GM19328 (cell line): ENCODE data around the gene SEMA4D.

Experiments
- ATAC-seq: cut with Tn5 transposase; IDR thresholded peaks from one replicate; pipeline ENCODE4 v1.9.1; 2021; ENCODE audit warnings: mild to moderate bottlenecking, moderate library complexity; ENCODE audit not compliant: unreplicated experiment

SEMA4D gene

DNA sequence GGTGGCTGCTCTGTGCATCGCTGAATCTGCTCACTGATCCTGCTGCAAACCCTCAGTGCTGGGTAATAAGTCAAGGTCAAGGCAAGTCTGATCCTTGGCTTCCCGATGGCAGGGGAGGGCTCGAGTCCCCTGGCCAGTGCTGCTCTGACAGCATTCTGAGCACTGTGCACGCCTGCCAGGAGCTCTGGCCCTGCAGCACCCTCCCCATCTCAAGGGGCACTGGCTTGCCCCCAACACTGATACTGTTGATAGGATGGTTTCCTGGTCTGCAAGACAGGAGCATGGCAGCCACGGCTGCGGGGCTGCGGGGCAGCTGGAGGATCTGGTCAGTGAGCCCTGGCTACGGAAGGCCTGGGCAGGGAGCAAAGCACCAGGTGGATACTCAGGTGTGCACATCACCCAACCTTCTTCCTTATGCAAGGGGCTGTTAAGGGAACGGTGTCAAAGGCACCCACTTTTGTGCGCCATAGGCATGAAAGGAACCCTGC, 107.8 kb downstream of the SEMA4D start:
- ATAC-seq, result no peak

DNA sequence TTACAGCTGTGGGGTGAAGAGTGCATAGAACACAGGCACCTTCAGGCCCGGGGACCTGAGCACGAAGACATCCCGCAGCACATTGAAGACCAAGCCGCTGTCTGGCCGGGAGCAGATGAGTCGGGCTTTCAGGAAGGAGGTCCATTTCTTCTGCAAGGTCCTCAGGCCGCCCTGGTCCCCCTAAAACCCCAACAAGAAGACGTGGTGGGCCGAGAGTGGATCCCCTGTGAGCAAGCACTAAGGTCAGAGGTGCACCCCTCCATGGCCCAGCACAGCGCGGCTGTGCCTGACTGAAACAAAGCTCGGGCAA, 109.1 kb downstream of the SEMA4D start:
- no peak for ATAC-seq

DNA sequence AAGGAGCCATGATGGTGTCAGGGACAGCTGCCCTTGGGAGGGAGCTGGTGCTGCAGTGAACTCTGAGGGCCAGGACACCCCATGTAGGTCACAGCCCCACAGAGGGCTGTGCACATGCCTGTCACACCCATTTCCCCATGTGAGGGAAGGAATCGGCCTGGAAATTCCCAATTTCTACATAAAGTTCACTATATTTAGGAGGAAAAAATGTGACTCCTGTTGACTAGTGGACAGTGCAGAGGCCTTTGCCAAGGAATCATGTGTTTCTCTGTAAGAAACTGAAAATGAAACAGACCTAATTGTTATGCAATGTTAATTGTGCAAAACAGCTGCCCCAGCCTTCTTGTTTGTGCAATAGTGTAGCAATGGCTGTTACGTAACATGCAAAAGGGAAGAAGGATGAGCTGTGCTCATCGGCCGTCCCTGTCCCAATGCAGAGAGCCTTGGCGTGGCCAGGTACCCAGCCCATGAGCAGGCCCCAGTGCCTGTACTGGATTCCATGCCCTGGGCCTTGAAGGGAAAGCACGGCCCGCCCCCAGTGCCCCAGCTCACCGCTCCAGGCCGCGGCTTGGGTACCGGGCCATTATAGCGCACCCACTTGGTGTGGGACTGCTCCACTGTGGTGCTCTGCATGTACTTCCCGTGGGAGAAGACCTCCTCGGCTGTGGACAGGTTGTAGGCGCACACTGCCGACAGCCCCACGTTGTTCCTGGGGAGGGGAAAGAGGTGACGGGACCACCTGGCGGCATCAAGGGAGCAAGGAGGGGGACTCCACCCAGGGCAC, 109.6 kb downstream of the SEMA4D start:
- ATAC-seq, result no peak

DNA sequence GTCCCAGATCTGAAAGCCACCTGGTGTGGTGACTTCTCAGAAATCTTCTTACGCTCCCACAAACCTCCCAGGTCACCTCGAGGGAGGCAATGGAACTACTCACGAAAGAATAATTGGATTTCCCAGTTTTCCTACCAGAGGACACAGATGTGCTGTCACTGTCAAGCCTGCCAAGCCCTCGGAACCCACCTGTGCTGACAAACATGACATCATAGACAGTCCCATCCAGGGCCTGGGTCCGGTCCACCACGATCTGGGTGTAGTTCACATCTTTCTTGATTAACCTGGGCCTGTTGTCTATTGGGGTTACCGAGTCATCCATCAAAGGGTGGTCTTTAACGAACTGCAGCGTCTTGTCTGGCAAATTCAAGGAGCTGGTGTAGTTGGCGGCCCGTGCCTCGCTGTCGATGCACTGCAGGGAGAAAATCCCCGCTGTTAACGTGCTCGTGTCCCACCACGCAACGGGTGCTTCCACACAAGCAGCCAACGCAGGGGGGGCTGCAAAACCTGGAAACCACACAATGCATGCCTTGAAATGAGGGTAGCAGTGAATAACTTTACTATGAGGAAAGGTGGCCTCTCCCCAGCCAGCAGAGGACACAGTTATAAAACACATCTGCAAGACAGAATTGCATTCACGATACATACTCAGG, 110.6 kb downstream of the SEMA4D start:
- ATAC-seq, result no peak

DNA sequence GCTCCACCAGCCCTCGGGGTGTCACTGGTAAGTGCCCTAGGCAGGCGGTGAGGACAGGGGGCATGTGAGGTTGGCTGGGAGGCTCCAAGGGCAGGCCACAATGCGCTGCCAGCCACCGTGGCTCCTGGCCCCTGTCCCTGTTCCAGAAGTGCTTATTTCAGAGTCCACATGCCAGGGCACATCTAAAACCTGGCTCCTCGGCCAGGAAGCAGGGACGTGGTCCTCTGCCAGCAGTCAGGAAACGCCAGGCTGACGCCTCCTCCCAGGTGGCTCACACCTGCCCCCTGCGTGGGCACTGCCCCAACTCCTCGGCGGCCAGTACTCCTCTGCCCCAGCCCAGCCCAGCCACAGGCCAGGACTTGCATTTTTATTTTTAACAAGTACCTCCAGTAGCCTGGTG, 111.1 kb downstream of the SEMA4D start:
- ATAC-seq, result no peak

DNA sequence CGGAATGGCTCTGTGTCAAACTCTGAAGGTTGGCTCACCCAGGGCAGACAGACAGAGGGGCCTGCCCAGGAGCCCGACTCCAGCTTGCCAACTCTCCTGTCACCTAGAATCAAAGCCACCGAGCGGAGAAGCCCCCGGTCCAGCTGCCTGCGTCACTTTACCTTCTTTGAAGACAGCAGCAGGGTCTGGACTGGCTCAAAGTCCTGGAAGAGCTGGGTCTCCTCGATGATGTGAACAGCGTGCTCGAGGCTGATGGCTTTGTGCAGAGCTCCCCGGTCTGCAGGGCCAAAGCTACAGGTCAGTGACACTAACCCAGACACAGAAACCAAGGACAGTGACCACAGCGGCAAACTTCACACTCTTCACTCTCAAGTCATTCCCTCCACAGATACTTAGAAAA, 111.7 kb downstream of the SEMA4D start:
- ATAC-seq, result no peak

DNA sequence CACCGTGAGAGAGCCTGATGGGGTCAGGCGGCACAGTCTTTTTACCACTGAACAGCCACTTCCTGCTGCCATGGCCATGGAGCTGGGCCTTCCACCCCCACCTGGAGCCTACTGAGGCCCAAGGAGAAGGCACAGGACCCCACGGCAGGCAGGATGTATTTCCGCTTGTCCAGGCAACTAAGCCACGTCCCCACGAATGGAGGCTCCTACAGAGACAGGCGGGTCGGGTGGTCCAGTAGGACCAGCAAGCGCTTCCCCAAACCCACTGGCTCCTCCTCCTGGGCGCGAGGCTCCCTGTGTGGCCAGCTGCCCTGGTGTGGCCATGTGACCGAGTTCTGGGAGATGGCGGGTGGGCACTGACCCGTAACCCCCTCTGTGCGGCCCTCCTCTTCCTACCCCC, 113.1 kb downstream of the SEMA4D start:
- ATAC-seq, result no peak

DNA sequence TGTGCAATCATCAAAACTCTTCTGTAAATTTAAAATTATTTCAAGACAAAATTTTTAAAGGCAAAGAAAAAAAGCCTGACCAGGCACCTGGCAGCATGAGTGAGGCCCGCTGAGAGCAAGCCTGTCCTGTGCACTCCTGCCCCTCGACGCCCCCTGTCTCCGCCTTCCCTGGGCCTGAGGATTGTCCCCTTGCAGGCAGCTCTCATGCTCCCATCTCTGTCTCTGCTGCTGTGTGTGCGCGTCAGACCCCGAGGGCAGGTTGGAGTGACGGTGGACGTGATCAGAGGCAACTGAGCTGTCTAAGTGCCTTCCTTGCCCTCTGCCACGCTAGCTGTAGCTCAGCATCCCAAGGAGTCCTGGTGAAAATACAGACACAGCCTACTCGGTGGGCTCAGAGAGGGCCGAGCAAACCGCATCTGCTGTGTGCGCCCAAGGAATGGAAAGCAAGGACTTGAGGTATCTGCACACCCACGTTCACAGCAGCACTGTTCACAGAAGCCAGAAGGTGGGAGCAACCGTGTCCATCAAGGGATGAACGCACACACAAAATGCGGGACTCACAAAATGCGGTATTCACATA, 114.1 kb downstream of the SEMA4D start:
- no peak for ATAC-seq

DNA sequence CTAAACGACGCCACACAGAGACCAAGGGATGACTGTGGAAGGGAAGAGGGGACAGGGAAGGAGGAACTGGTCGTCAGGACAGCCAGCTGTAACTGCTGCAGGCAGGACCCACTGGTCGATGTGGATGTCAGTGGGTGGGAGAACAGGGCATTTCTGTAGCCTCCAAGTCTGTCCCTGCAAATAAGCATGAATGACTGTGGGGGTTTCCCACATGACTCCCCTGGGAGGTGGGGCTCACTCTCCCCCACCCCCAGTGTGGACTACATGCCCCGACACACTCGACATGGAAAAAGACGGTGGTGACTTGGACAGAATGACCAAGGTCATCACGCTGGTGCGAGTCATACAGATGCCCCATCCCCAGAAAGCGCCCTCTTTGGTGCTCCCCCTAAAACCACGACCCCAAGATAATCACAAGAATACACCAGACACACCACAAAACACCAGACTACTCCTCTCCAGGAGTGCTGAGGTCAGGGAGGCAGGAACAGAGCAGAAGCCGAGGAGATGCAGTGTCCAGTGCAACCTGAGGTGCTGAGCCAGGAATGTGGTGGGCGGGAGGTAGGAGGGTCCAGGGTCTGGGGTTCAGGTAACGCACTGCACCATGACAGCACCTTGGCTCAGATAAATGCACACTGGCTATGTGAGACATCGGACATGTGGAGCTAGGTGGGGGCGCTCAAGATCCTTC, 114.7 kb downstream of the SEMA4D start:
- ATAC-seq, result no peak

DNA sequence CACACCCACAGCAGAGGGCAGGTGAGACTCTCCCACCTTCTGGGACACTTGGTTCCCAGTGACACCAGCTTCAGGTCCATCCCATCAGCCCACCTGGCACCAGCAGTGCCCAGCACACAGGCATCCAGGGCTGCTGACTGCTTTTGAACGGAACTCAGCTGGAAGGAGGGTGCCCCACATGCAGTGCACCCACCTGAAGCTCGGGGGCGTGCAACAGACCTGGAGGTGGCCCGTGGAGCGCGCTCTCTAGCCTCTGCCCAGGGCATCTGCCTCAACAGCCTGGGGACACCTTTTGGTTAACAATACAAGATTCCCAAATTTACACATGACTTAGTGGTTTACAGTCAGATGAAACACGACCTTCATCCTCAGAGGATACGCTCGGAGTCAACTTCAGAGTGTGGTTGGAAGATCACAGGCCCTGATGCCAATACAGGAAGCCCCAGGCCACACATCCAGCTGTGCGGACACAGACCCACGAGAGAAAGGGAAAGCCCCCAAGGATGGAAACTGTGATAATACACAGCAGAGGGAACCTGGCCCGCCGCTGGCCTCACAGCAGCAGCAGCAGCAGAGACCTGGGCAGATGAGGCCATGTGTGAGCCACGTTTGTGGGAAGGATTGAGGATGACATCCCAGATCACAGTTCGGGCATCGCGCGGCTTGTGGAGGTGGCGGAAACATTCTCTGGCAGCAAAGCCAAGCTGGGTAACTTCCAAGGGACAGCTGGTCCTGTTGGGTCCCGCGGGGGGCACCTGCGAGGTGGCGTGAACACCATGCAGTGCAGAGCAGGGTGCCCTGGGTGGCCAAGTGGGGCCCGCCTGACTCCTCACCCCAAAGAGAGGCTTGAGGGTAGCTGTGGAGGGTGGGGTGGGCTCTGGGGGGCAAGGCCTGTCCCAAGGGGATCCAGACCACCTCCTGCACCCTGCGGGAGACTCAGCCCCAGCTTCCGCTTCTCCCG, 115.6 kb downstream of the SEMA4D start:
- ATAC-seq, result no peak

DNA sequence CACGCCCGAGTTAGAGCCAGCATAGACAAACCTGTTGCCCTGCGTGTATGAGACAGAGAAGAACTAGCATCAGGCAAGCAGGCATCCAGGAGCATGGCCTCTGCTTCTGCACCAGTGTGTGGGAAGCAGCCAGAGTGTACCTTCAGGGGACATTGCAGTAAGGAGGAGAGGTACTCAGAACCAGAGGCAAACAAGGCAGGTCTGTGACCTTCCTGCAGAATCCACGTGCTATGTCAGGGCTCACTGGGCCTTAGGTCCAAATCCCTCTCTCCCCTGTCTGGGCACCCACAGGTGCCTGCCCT, 116.7 kb downstream of the SEMA4D start:
- ATAC-seq, result no peak

DNA sequence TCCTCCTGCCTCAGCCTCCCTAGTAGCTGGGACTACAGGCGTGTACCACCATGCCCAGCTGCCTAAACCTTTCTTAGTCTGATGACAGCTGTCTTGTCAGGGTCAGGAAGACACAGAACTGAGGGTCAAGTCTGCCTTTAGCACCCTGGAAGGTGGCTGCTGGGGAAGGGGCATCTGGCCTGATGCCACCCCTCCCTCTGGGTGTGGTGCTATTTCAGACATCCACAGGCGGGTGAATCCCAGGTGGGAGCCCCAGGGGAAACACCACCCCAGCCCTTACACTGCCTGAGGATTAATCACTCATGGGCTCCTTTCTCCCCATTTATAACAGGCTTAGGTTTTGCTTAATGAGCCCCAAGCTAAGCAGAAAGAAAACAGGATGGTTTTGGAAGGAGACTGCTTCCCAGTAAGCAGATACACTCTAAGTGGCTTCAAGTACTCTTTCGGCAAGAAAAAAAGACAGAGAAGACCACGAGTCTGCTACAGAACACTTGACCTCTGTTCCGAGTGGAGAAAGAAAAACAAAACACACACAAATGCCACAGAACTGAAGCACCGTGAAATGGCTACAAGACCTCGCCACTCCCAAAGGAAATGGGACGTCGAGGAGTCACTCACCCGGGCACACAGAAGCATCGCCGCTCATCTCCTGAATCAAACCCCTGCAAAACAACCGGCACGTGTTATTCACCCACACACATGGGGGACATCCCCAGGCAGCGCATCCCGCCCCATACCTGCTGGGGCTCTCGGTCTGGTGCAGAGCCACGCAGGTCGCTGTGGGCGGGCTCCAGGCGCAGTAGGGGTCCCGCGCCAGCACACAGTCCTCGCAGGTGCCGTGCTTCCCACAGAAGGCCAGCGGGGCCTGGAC, 117.2 kb downstream of the SEMA4D start:
- no peak for ATAC-seq

DNA sequence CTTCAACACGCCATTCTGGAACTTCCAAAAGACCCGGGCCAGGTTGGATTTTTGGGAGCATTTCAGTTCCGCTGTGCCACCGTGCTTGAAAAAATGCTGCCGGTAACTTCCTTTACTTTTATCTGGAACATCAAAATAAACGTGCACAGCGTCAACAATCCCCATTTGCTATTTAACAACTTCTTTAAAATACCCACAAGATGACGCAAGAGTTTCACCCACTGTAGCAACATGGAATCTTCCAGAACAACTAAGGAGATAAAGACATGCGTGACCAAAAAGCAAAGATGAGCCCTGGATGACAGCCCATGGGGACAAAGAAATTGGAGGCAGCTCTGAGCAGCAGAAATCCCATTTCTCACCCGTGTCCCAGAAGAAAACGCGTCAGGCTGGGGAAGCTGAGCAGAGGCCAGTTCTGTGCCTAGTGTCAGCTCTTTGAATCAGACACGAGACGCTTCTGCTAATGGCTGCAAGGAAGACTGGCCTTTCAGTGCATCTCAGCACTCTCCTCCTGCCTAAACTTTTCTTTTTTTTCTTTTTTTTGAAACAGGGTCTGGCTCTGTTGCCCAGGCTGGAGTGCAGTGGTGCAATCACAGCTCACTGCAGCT, 118.3 kb downstream of the SEMA4D start:
- no peak for ATAC-seq

DNA sequence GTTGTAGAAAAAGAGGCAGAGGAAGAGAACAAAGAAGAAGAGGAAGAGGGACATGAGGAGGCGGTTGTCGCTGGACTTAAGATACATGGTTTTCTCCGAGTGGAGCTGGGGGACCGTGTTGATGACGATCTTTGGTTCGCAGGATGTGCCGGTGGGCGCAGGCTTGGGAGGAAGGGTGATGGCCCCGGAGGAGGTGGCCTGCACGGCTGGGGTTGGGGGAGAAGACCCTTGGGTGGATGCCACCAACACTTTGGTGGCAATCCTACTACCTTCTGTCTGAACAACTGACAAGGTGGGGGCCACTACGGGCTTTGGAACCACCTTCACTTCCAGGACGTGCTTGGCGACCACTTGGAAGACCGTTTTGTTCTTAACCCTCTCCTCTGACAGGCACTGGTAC, 118.9 kb downstream of the SEMA4D start:
- ATAC-seq, result no peak

DNA sequence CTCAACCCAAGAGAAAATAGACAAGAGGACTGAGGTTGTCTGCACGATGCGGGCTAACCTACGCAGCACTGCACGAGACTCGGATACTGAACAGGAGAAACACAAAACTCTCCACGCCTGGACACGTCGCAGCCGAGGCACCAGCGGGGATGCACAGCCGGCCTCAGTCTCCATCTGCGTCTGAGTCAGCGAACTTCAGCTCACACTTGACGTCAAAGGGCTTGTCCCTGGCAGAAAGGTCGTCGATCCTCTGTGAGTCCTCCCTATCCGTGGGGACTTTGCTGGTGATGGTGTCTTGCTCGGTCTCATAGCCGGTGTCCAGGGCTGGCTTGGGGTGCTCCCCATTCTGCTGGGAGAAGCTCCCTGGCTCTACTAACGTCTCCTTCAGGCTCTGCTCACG, 119.4 kb downstream of the SEMA4D start:
- ATAC-seq, result no peak

DNA sequence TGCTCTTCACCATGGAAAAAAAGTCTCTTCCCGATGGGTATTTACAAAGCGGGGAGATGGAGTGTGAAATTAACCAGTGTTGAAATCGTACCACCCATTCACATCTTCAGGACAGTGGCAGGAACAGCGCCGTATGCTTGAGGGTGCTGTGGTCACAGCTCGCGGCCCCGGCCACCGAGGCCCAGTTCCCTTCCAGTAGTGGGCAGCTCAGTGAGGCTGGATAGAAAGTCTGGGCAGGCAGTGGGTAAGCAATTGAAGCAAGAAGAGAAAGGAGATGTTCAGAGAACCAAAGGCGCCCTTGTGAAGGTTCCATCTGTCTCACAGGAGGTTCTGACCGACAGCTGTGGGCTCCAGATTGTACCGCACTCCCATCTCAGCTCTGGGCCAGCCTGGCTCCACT, 120.5 kb downstream of the SEMA4D start:
- ATAC-seq, result no peak

DNA sequence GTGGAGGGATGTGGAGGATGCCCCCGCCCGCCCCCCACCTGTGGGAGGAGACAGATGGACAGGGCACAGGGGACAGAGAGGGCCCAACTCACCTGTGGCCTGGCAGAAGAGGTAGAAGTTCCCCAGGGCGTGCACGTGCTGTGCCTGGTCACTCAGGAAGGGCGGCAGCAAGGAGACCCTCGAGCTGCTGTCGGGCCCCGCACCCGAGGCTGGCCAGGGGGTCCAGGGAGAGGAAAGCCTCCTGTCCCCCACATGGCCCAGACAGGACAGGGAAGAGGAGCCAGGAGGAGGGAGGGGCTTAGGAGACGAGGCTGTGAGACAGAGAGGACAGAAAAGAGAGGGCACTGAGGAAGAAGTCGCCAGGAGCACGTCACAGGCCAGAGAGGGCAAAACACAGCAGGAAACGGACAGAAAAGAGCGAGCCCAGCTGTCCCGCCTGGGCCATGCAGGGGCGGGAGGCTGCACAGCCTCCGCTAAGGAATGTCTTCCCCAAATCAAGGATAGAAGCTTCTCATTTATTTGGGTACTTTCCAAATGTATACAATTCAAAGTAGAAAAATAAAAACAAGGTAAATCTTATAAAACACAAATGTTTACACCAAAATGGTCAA, 121.1 kb downstream of the SEMA4D start:
- no peak for ATAC-seq

DNA sequence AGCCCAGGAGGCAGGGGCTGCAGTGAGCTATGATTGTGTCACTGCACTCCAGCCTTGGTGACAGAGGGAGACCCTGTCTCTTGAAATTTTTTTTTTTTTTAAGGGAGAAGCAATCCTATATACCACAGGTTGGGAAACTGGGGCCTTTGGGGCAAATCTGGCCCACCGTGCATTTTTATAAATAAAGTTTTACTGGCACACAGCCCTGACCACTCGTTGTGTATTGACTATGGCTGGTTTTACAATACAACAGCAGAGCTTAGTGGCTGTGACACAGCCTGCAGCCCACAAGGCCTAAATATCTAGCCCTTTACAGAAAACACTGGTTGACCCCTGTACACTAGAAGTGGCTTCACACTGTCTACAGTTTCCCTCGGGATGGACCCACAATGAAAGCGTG, 121.6 kb downstream of the SEMA4D start:
- no peak for ATAC-seq

DNA sequence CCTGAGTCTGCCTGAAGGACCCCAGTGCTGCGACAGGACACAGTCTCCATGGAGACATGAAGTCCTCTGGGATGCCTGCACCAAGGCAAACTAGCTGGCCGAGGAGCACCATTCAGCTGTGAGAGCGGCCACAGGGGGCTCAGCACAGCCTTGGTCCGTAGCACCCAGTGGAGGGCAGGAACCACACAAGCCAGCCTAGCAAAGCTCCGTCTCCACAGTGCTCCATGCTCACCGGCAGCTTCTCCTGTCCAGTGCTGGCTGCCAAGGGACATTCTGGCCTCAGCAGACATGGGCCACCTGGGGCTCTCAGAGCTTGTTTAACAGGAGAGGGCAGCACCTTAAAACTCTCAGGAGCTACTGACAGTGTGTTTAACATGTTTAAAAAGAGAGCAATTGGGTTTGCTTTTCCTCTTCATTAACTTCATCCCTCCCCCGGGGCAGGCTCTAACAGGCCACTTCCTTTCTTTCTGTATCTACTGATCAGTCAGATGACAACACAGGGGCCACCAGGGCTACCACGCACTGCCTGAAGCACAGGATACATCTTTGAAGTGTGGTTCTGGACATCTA, 122.6 kb downstream of the SEMA4D start:
- no peak for ATAC-seq
